ENCODE data around the gene ZNF687.

DNA sequence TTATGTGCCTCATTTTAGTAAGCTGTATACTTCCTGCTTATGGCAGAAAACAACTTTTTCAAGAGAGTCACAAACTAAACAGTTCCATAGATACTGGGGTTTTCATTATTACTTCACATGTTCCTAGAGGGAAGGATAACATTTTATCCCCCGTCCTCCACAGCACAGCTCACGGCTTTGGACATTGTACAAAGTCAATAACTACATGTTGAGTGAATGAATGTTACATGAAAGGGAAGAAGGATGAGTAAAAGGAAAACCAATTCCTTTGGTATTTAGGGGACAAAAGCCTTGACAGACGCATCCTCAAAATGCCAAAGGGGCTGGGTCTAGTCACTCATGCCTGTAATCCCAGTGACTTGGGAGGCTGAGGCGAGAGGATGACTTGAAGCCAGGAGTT is 30.3 kb downstream of the ZNF687 start:
- TF ChIP-seq FOXM1 (IDR thresholded peaks at IDR 0.05; ENCODE audit: borderline replicate concordance) (no peak), ZNF384 (IDR thresholded peaks at IDR 0.05) (no peak), FOXK2 (IDR thresholded peaks at IDR 0.05) (no peak), ARNT (IDR thresholded peaks at IDR 0.05) (no peak), SUZ12 (IDR thresholded peaks at IDR 0.05) (no peak), TARDBP (IDR thresholded peaks at IDR 0.05) (no peak), FOXA1 (IDR thresholded peaks at IDR 0.05) (no peak), SP1 (IDR thresholded peaks at IDR 0.05) (no peak), CTBP1 (IDR thresholded peaks at IDR 0.05; ENCODE audit: borderline replicate concordance) (no peak), NFRKB (IDR thresholded peaks at IDR 0.05) (no peak), L3MBTL2 (conservative IDR thresholded peaks at IDR 0.05) (no peak)
- TF ChIP-seq, protein P1, sequence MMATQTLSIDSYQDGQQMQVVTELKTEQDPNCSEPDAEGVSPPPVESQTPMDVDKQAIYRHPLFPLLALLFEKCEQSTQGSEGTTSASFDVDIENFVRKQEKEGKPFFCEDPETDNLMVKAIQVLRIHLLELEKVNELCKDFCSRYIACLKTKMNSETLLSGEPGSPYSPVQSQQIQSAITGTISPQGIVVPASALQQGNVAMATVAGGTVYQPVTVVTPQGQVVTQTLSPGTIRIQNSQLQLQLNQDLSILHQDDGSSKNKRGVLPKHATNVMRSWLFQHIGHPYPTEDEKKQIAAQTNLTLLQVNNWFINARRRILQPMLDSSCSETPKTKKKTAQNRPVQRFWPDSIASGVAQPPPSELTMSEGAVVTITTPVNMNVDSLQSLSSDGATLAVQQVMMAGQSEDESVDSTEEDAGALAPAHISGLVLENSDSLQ (IDR thresholded peaks at IDR 0.05) = no peak

Measured in HEK293T (cell line).